Natural killer cell (primary cell): Measurements from ENCODE around the gene DOHH. TPM values are rescaled to one million over a fixed set of nuclear protein-coding genes. Genes with fewer than 3 reads are reported as not detected.

Experiments used
- ATAC-seq, 3 donors: fragments of 150-1000 bp in 2 of 3; fragments of 200-7000 bp in 1 of 3; cut with Tn5 transposase; 1 replicate in 1 of 3; 2 replicates in 2 of 3; pipeline ENCODE4 v1.10.0; 2021; ENCODE audit warnings: mild to moderate bottlenecking in 2 of 3, moderate library complexity in 2 of 3
- DNase-seq, 2 donors: peaks; one replicate each; pipeline versions ENCODE4 v3.0.0 to v3.0.0-alpha.2; 2013 to 2021; ENCODE audit warnings: mixed read lengths in 1 of 2
- H3K27ac ChIP-seq: one replicate; pipeline ENCODE4 v1.5.1; 2013; ENCODE audit warnings: mild to moderate bottlenecking, low read length
- H3K27me3 ChIP-seq: one replicate; pipeline ENCODE4 v1.6.1; 2013; ENCODE audit warnings: low read length; ENCODE audit not compliant: control insufficient read depth, insufficient read depth
- H3K36me3 ChIP-seq: one replicate; pipeline ENCODE4 v1.6.1; 2013; ENCODE audit warnings: low read length; ENCODE audit not compliant: control insufficient read depth, insufficient read depth
- H3K4me1 ChIP-seq: one replicate; pipeline ENCODE4 v1.6.1; 2013; ENCODE audit warnings: low read length; ENCODE audit not compliant: control insufficient read depth, insufficient read depth
- H3K4me3 ChIP-seq: one replicate; pipeline ENCODE4 v1.5.1; 2013; ENCODE audit warnings: low read length
- H3K9me3 ChIP-seq: one replicate; pipeline ENCODE4 v1.6.1; 2013; ENCODE audit warnings: low read length; ENCODE audit not compliant: control insufficient read depth, insufficient read depth
- H3K27ac Mint-ChIP-seq, 2 donors: one replicate each; pipeline ENCODE4 v1.8.0; 2022; ENCODE audit warnings: mild to moderate bottlenecking in 2 of 2, mixed read lengths in 2 of 2, moderate library complexity in 1 of 2
- H3K27me3 Mint-ChIP-seq, 2 donors: one replicate each; pipeline ENCODE4 v1.8.0; 2022; ENCODE audit warnings: low read depth in 2 of 2, mixed read lengths in 2 of 2
- H3K36me3 Mint-ChIP-seq: one replicate; pipeline ENCODE4 v1.8.0; 2022; ENCODE audit warnings: mixed read lengths
- H3K4me1 Mint-ChIP-seq, 2 donors: one replicate each; pipeline ENCODE4 v1.8.0; 2022; ENCODE audit warnings: mixed read lengths in 2 of 2
- H3K4me3 Mint-ChIP-seq: one replicate; pipeline ENCODE4 v1.8.0; 2022; ENCODE audit warnings: mild to moderate bottlenecking, moderate library complexity, mixed read lengths
- H3K9me3 Mint-ChIP-seq, 2 donors: one replicate each; pipeline ENCODE4 v1.8.0; 2022; ENCODE audit warnings: mixed read lengths in 2 of 2
- WGBS: methylation state at CpG from one replicate; pipeline ENCODE4 v1.1.7; 2013; ENCODE audit warnings: missing lambda C conversion rate; ENCODE audit not compliant: insufficient coverage; 5-methylcytosine and 5-hydroxymethylcytosine counted together
- intact Hi-C: fragments of 100-400 bp; cut with micrococcal nuclease; formaldehyde crosslinking; loops from one replicate; pipeline ENCODE4 v1.14.2; 2022
- total RNA-seq, 4 donors: library from RNA; stranded (reverse); fragments of 120-200 nt in 1 of 4; gene quantifications; one replicate each; pipeline versions ENCODE4 v1.2.3 to v1.2.4, GENCODE V29; 2013 to 2022
- TF ChIP-seq, protein P1 (sequence below): fragments of 200-600 bp; IDR thresholded peaks from one replicate; pipeline ENCODE4 v1.8.0; 2022; ENCODE audit warnings: antibody characterized with exemption

Gene DOHH
- total RNA-seq, 3 donors from 2014 or later (not counting 1 experiment from before 2014, with no cell fraction given), result 4.5 to 5.9 (median 4.6) TPM

DNA sequence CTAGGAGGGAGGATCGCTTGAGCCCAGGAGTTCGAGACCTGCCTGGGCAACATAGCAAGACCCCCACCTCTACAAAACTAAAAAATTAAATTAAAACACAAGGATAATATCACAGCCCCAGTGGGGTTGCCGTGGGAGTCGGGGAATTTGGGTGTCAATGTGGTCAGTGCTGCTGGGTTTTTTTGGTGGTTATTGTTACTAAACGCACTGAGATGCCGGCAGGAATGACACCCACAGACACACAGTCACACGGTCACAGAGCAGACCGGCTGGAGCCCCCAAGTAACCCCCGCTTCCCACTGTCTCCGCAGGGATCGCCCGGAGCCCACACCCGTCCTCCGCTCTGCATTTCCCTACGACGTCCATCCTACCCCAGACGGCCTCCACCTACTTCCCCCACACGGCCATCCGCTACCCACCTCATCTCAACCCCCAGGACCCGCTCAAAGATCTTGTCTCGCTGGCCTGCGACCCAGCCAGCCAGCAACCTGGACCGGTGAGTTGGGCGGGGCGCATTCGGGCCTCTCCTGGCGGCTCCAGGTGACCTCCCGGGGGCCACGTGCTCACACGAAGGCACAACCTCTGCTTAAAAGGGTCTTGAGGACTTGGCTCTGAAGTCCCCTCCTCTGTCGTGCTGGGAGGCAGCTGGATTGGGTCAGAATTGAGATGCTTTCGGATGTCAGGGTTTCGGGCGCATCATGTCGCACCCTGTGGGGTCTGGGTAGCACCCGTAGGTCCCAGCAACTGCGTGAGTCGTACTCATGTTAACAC lies 48.1 kb downstream of the DOHH start:
- H3K9me3 ChIP-seq, result no peaks in the 10 kb centered on the region
- Mint-ChIP-seq H3K4me3 (no peak overlapping the region), H3K4me1 (peaks cover 0 to 3% of the 10 kb centered on the region in 2 donors), H3K27ac (no peak overlapping the region), H3K9me3 (no peaks in the 10 kb centered on the region), H3K36me3 (no peaks in the 10 kb centered on the region), H3K27me3 (no peaks in the 10 kb centered on the region)
- peaks cover 21% of the 10 kb centered on the region for H3K36me3 ChIP-seq
- TF ChIP-seq, protein P1, sequence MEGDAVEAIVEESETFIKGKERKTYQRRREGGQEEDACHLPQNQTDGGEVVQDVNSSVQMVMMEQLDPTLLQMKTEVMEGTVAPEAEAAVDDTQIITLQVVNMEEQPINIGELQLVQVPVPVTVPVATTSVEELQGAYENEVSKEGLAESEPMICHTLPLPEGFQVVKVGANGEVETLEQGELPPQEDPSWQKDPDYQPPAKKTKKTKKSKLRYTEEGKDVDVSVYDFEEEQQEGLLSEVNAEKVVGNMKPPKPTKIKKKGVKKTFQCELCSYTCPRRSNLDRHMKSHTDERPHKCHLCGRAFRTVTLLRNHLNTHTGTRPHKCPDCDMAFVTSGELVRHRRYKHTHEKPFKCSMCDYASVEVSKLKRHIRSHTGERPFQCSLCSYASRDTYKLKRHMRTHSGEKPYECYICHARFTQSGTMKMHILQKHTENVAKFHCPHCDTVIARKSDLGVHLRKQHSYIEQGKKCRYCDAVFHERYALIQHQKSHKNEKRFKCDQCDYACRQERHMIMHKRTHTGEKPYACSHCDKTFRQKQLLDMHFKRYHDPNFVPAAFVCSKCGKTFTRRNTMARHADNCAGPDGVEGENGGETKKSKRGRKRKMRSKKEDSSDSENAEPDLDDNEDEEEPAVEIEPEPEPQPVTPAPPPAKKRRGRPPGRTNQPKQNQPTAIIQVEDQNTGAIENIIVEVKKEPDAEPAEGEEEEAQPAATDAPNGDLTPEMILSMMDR, result no peak
- no peak overlapping the region for H3K27ac ChIP-seq
- H3K4me3 ChIP-seq, result no peak overlapping the region
- DNase-seq, result no peak
- intact Hi-C loops, result no loop called here
- 96% methylated on average over 36 of the region's 38 CpGs for WGBS
- no peaks in the 10 kb centered on the region for H3K4me1 ChIP-seq
- no peak for ATAC-seq
- no peaks in the 10 kb centered on the region for H3K27me3 ChIP-seq

DNA sequence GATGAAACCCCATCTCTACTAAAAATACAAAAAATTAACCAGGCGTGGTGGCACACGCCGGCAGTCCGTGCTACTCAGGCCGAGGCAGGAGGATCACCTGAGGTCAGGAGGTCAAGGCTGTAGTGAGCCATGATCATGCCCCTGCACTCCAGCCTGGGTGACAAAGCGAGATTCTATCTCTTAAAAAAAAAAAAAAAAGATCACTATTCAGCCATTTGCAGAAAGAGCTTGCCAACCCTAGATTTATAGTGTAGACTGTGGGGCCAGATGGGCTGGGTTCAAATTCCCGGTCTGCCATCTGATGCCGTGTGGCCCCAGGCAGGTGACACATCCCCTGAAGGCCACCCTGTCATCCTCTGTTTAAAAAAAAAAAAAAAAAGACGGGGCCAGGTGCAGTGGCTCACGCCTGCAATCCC lies 49.0 kb downstream of the DOHH start:
- TF ChIP-seq, protein P1, result no peak
- no peak for ATAC-seq
- WGBS, result 90% methylated on average over 9 of the region's 10 CpGs
- Mint-ChIP-seq H3K4me3 (no peak overlapping the region), H3K27ac (no peak overlapping the region), H3K27me3 (no peaks in the 10 kb centered on the region), H3K9me3 (no peaks in the 10 kb centered on the region), H3K4me1 (no peaks in the 10 kb centered on the region), H3K36me3 (no peaks in the 10 kb centered on the region)
- no peaks in the 10 kb centered on the region for H3K9me3 ChIP-seq
- H3K27me3 ChIP-seq, result no peaks in the 10 kb centered on the region
- H3K4me3 ChIP-seq, result no peak overlapping the region
- no peak for DNase-seq
- H3K27ac ChIP-seq, result no peak overlapping the region
- H3K36me3 ChIP-seq, result peaks cover 21% of the 10 kb centered on the region
- H3K4me1 ChIP-seq, result no peaks in the 10 kb centered on the region
- intact Hi-C loops, result no loop called here

DNA sequence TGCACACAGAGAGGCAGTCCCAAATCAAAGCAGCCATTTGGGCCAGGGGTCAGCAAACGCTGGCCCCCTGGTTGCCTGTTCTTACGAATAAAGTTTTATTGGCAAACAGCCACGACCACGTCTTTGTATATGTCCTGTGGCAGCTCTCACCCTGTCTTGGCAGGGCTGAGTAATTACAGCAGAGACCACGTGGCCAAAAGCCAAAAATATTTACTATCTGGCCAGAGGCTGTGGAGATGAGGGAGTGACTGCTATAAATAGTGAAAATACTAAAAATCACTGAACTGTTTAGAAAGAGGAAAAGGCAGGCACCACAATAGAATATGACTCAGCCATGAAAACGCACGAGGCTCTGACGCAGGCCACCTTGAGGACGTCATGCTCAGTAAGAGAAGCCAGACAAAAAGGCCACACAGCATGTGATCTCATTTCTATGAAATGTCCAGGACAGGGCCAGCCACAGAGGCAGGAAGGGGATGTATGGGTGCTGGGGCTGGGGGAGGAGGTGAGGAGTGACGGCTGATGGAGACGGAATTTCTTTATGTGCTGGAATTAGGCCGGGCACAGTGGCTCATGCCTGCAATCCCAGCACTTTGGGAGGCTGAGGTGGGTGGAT lies 49.6 kb downstream of the DOHH start:
- Mint-ChIP-seq H3K4me1 (no peaks in the 10 kb centered on the region), H3K27ac (no peak overlapping the region), H3K27me3 (no peaks in the 10 kb centered on the region), H3K4me3 (no peak overlapping the region), H3K36me3 (no peaks in the 10 kb centered on the region), H3K9me3 (no peaks in the 10 kb centered on the region)
- no peaks in the 10 kb centered on the region for H3K27me3 ChIP-seq
- H3K36me3 ChIP-seq, result peaks cover 21% of the 10 kb centered on the region
- 81% methylated on average over 12 of the region's 12 CpGs for WGBS
- intact Hi-C loops, result no loop called here
- H3K4me1 ChIP-seq, result no peaks in the 10 kb centered on the region
- no peak overlapping the region for H3K27ac ChIP-seq
- TF ChIP-seq, protein P1, result no peak
- DNase-seq (no peak), ATAC-seq (no peak)
- H3K9me3 ChIP-seq, result no peaks in the 10 kb centered on the region
- no peak overlapping the region for H3K4me3 ChIP-seq
